Liver (tissue), 3 donors: Measurements from ENCODE around the gene SLC10A3.

Source experiments
- ATF3 ChIP-seq: IDR thresholded peaks from 2 replicates; pipeline ENCODE4 v1.6.1; 2016; ENCODE audit warnings: antibody characterized with exemption
- CTCF ChIP-seq: fragments of 150-350 bp; IDR thresholded peaks from 2 replicates; pipeline ENCODE4 v1.5.1; 2017; ENCODE audit warnings: improper control_type of control experiment, low read depth, low read length; ENCODE audit not compliant: missing input control
- EGR1 ChIP-seq, 2 donors: IDR thresholded peaks; 2 replicates each; pipeline ENCODE4 v1.6.1; 2016 to 2018; ENCODE audit warnings: antibody characterized with exemption in 2 of 2, low read depth in 2 of 2
- FOXA2 ChIP-seq: IDR thresholded peaks from 2 replicates; pipeline ENCODE4 v1.6.1; 2016; ENCODE audit warnings: antibody characterized with exemption
- GABPA ChIP-seq, 2 donors: IDR thresholded peaks in 1 of 2; conservative IDR thresholded peaks in 1 of 2; 2 replicates each; pipeline ENCODE4 v1.6.1; 2016; ENCODE audit warnings: antibody characterized with exemption in 2 of 2, mild to moderate bottlenecking in 1 of 2, moderate library complexity in 1 of 2
- HNF4A ChIP-seq, 2 donors: conservative IDR thresholded peaks; 2 replicates each; pipeline ENCODE4 v1.6.1; 2016; ENCODE audit warnings: antibody characterized with exemption in 2 of 2, mild to moderate bottlenecking in 2 of 2
- JUND ChIP-seq, 2 donors: IDR thresholded peaks; 2 replicates each; pipeline ENCODE4 v1.6.1; 2016; ENCODE audit warnings: antibody characterized with exemption in 2 of 2
- MAX ChIP-seq: IDR thresholded peaks from 2 replicates; pipeline ENCODE4 v1.6.1; 2016; ENCODE audit warnings: antibody characterized with exemption
- RAD21 ChIP-seq, 2 donors: IDR thresholded peaks; 2 replicates each; pipeline ENCODE4 v1.6.1; 2016; ENCODE audit warnings: antibody characterized with exemption in 2 of 2, mild to moderate bottlenecking in 2 of 2
- REST ChIP-seq: IDR thresholded peaks from 2 replicates; pipeline ENCODE4 v1.6.1; 2016; ENCODE audit warnings: antibody characterized with exemption, mild to moderate bottlenecking
- RXRA ChIP-seq, 2 donors: IDR thresholded peaks; 2 replicates each; pipeline ENCODE4 v1.6.1; 2017 to 2018; ENCODE audit warnings: antibody characterized with exemption in 2 of 2, mild to moderate bottlenecking in 1 of 2
- SP1 ChIP-seq: IDR thresholded peaks from 2 replicates; pipeline ENCODE4 v1.6.1; 2018; ENCODE audit warnings: antibody characterized with exemption, mild to moderate bottlenecking
- TAF1 ChIP-seq: conservative IDR thresholded peaks from 2 replicates; pipeline ENCODE4 v1.6.1; 2016; ENCODE audit warnings: antibody characterized with exemption, mild to moderate bottlenecking
- YY1 ChIP-seq: IDR thresholded peaks from 2 replicates; pipeline ENCODE4 v1.6.1; 2016; ENCODE audit warnings: antibody characterized with exemption, mild to moderate bottlenecking
- donor health status: healthy.
- donor health status: healthy.

GRCh38 chrX:154439841-154440240 lies 50.6 kb downstream of the SLC10A3 start:
- TF ChIP-seq CTCF, result no peak
- TF ChIP-seq REST, result no peak
- no peak for TF ChIP-seq RAD21 (IDR thresholded peaks at IDR 0.05)
- TF ChIP-seq SP1, result peak; percentile 52
- TF ChIP-seq FOXA2, result no peak
- no peak for TF ChIP-seq EGR1 (IDR thresholded peaks at IDR 0.05; ENCODE audit: low read depth in 2 of 2)
- peak; percentile 67 to 84 for TF ChIP-seq GABPA (IDR thresholded peaks at IDR 0.05 in 1 of 2, conservative IDR thresholded peaks at IDR 0.05 in 1 of 2)
- no peak for TF ChIP-seq YY1
- TF ChIP-seq TAF1, result no peak
- no peak for TF ChIP-seq ATF3
- peak; percentile 88 to 92 for TF ChIP-seq RXRA (IDR thresholded peaks at IDR 0.05)
- TF ChIP-seq MAX, result no peak
- no peak for TF ChIP-seq JUND (IDR thresholded peaks at IDR 0.05)
- TF ChIP-seq HNF4A (conservative IDR thresholded peaks at IDR 0.05), result no peak
